ENCODE data around the gene ARRB2.

- TF ChIP-seq, protein P1, sequence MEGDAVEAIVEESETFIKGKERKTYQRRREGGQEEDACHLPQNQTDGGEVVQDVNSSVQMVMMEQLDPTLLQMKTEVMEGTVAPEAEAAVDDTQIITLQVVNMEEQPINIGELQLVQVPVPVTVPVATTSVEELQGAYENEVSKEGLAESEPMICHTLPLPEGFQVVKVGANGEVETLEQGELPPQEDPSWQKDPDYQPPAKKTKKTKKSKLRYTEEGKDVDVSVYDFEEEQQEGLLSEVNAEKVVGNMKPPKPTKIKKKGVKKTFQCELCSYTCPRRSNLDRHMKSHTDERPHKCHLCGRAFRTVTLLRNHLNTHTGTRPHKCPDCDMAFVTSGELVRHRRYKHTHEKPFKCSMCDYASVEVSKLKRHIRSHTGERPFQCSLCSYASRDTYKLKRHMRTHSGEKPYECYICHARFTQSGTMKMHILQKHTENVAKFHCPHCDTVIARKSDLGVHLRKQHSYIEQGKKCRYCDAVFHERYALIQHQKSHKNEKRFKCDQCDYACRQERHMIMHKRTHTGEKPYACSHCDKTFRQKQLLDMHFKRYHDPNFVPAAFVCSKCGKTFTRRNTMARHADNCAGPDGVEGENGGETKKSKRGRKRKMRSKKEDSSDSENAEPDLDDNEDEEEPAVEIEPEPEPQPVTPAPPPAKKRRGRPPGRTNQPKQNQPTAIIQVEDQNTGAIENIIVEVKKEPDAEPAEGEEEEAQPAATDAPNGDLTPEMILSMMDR (IDR thresholded peaks at IDR 0.05; ENCODE audit: insufficient read depth, low read length, poor library complexity, severe bottlenecking): no peak
- no peak for TF ChIP-seq EZH2phosphoT487 (conservative IDR thresholded peaks at IDR 0.05; ENCODE audit: low read length)
Measured at GRCh38 chr17:4672751-4673150, 37.7 kb upstream of the ARRB2 start.
